K562 (cell line): ENCODE results near the gene TCEANC. TPM values are rescaled to one million over a fixed set of nuclear protein-coding genes. Genes with fewer than 3 reads are reported as not detected.
A peak's percentile ranks its signal among the peaks of the same experiment; 100 is the strongest.

Experiments
- ATAC-seq: fragments of 200-7000 bp; cut with Tn5 transposase; 3 replicates; pipeline ENCODE4 v1.9.1; 2020; ENCODE audit warnings: moderate library complexity
- BruUV-seq: library from RNA; stranded (reverse); fragments of 400-500 nt; replicated peaks from 2 replicates; lab custom pipeline; 2021; lab: Mats Ljungman, UMichigan
- CTCF ChIA-PET: fragments of 300-600 bp; formaldehyde crosslinking; extraction: SDS; loops from one replicate; lab custom pipeline; 2021; ENCODE audit warnings: low intra/inter-chr PET ratio; lab: Yijun Ruan, JAX
- POLR2A ChIA-PET: fragments of 300-600, 350-650 bp; sonication (Branson Sonifier 250); formaldehyde crosslinking; extraction: SDS; loops from one replicate; lab custom pipeline; 2021; ENCODE audit warnings: antibody characterized with exemption, inconsistent platforms; lab: Yijun Ruan, JAX
- DNase-seq, 4 experiments: peaks; one replicate each; pipeline versions ENCODE4 v3.0.0 to v3.0.0-alpha.2; 2011 to 2018; ENCODE audit warnings: low spot score in 3 of 4, mixed read lengths in 3 of 4; ENCODE audit errors: extremely low read depth in 1 of 4
- FAIRE-seq: peaks from 2 replicates; lab custom pipeline; 2011; peaks lifted over from hg19 to GRCh38; lab: Jason Lieb, UNC
- H2AFZ ChIP-seq: 2 replicates; pipeline ENCODE4 v1.6.0; 2011; ENCODE audit warnings: low read depth, low read length, control low read depth, inconsistent platforms
- H3K27ac ChIP-seq: fragments of 200-600 bp; 3 replicates; pipeline ENCODE4 v1.8.0; 2011; ENCODE audit warnings: low read depth, mild to moderate bottlenecking, control low read depth, inconsistent platforms, low read length, moderate library complexity, mixed read lengths; ENCODE audit errors: extremely low read depth
- H3K27me3 ChIP-seq, 2 experiments: fragments of 300-600 bp in 1 of 2; 2 replicates in 1 of 2; 3 replicates in 1 of 2; pipeline versions ENCODE4 v1.6.0 to v1.8.0; 2011; ENCODE audit warnings: inconsistent platforms in 2 of 2, low read length in 2 of 2, mild to moderate bottlenecking in 1 of 2, mixed read lengths in 1 of 2, moderate library complexity in 1 of 2; ENCODE audit not compliant: control insufficient read depth in 2 of 2, insufficient read depth in 2 of 2
- H3K36me3 ChIP-seq: fragments of 300-600 bp; 3 replicates; pipeline ENCODE4 v1.8.0; 2011; ENCODE audit warnings: mild to moderate bottlenecking, low read length, inconsistent platforms; ENCODE audit not compliant: control insufficient read depth, insufficient read depth
- H3K4me1 ChIP-seq, 2 experiments: fragments of 200-600 bp in 1 of 2; replicated peaks in 1 of 2; 2 replicates in 1 of 2; 3 replicates in 1 of 2; pipeline versions ENCODE4 v1.5.1 to v1.8.0; 2011; ENCODE audit warnings: inconsistent platforms in 2 of 2, low read length in 2 of 2, mild to moderate bottlenecking in 1 of 2, mixed read lengths in 1 of 2, moderate library complexity in 1 of 2; ENCODE audit not compliant: control insufficient read depth in 2 of 2, insufficient read depth in 2 of 2
- H3K4me2 ChIP-seq: 2 replicates; pipeline ENCODE4 v1.6.1; 2011; ENCODE audit warnings: low read length, control low read depth, inconsistent platforms, mixed read lengths; ENCODE audit not compliant: insufficient read depth
- H3K4me3 ChIP-seq: fragments of 200-600 bp; sonication (generic), shearing (Covaris generic); 2 replicates; pipeline ENCODE4 v1.5.1; 2016; ENCODE audit warnings: control low read depth, inconsistent platforms
- H3K79me2 ChIP-seq: fragments of 200-600 bp; 3 replicates; pipeline ENCODE4 v1.8.0; 2011; ENCODE audit warnings: low read length, inconsistent platforms; ENCODE audit not compliant: control insufficient read depth, insufficient read depth
- H3K9ac ChIP-seq, 2 experiments: 2 replicates each; pipeline versions ENCODE4 v1.6.0 to v1.6.1; 2011; ENCODE audit warnings: low read depth in 2 of 2, low read length in 2 of 2, control low read depth in 1 of 2, inconsistent platforms in 1 of 2, mild to moderate bottlenecking in 1 of 2, mixed read lengths in 1 of 2; ENCODE audit not compliant: insufficient read depth in 1 of 2
- H3K9me1 ChIP-seq: one replicate; pipeline ENCODE4 v1.6.0; 2011; ENCODE audit warnings: inconsistent platforms, mild to moderate bottlenecking, low read length, moderate library complexity; ENCODE audit not compliant: control insufficient read depth, insufficient read depth
- H3K9me3 ChIP-seq: replicated peaks from 2 replicates; pipeline ENCODE4 v1.5.1; 2011; ENCODE audit warnings: low read depth, low read length, inconsistent platforms; ENCODE audit not compliant: control insufficient read depth, insufficient read depth
- H4K20me1 ChIP-seq: replicated peaks from 2 replicates; pipeline ENCODE4 v1.6.1; 2011; ENCODE audit warnings: low read length, inconsistent platforms, mixed read lengths; ENCODE audit not compliant: control insufficient read depth, insufficient read depth
- ELF1 ChIP-seq: fragments of 200-800 bp; sonication (Bioruptor generic); IDR thresholded peaks from 2 replicates; pipeline ENCODE4 v1.6.1; 2016; ENCODE audit warnings: missing genetic modification characterization, missing compliant biosample characterization
- FOXO4 ChIP-seq: fragments of 450-650 bp; formaldehyde crosslinking; IDR thresholded peaks from 2 replicates; pipeline ENCODE4 v1.4.0; 2020; ENCODE audit warnings: mild to moderate bottlenecking, moderate library complexity
- KDM5B ChIP-seq: fragments of 200-600 bp; sonication (generic); IDR thresholded peaks from 2 replicates; pipeline ENCODE4 v1.6.1; 2012; ENCODE audit warnings: low read depth, mild to moderate bottlenecking, moderate library complexity, low read length, control low read depth, inconsistent platforms; ENCODE audit not compliant: insufficient replicate concordance
- SMAD2 ChIP-seq: fragments of 150-350 bp; IDR thresholded peaks from 2 replicates; pipeline ENCODE4 v1.6.1; 2014; ENCODE audit warnings: low read depth, mild to moderate bottlenecking, low read length
- SPI1 ChIP-seq: IDR thresholded peaks from 2 replicates; pipeline ENCODE4 v1.6.1; 2011; ENCODE audit warnings: low read depth, low read length, control low read depth, borderline replicate concordance
- ZNF124 ChIP-seq: sonication (generic); formaldehyde crosslinking; IDR thresholded peaks from 2 replicates; pipeline ENCODE4 v1.8.1; 2022; ENCODE audit warnings: missing genetic modification reagents
- ZNF830 ChIP-seq: fragments of 250-450 bp; sonication (Bioruptor Pico); IDR thresholded peaks from 2 replicates; pipeline ENCODE4 v1.5.0; 2021; ENCODE audit warnings: mild to moderate bottlenecking
- WGBS: fragments of 100-300 bp; shearing (Covaris generic); methylation state at CpG from one replicate; pipeline ENCODE4 v1.1.6; 2016; ENCODE audit warnings: low coverage, mixed read lengths; ENCODE audit not compliant: insufficient coverage; ENCODE audit errors: missing lambda C conversion rate; 5-methylcytosine and 5-hydroxymethylcytosine counted together
- in situ Hi-C: fragments of 300-500 bp; cut with MboI; formaldehyde crosslinking; loops from 4 replicates; pipeline ENCODE4 v1.15.0; 2018; ENCODE audit warnings: inconsistent platforms, mixed read lengths
- intact Hi-C: fragments of 100-400 bp; cut with micrococcal nuclease; formaldehyde crosslinking; loops from 2 replicates; pipeline ENCODE4 v1.14.2; 2022
- polyA plus RNA-seq, 8 experiments: library from polyadenylated mRNA; depleted of rRNA in 4 of 8; stranded (reverse) in 5 of 8; unstranded in 3 of 8; fragments of >200 nt; fragmentation: Nextera tagmentation in 2 of 8; fragmentation: Illumina TruSeq in 1 of 8; extraction: Ambion mirVana in 2 of 8; extraction: Trizol in 1 of 8; gene quantifications; 2 replicates each; pipeline versions ENCODE4 v1.2.1 to v1.2.3, GENCODE V29; 2011 to 2014; ENCODE audit warnings: inconsistent platforms in 1 of 8, missing spikeins in 1 of 8
- total RNA-seq, 7 experiments: library from RNA; depleted of rRNA in 6 of 7; stranded (reverse); fragments of >200 nt in 6 of 7; fragmentation: Illumina TruSeq in 2 of 7; extraction: Trizol in 2 of 7; gene quantifications; 2 replicates each; pipeline versions ENCODE4 v1.2.1 to v1.2.3, GENCODE V29; 2011 to 2021; ENCODE audit warnings: low replicate concordance in 1 of 7
- TF ChIP-seq, protein P1 (sequence below), 3 experiments: IDR thresholded peaks in 2 of 3; conservative IDR thresholded peaks in 1 of 3; 2 replicates each; pipeline ENCODE4 v1.5.1; 2011 to 2012; ENCODE audit warnings: low read length in 3 of 3, mild to moderate bottlenecking in 3 of 3, control low read depth in 2 of 3, improper control_type of control experiment in 1 of 3, inconsistent platforms in 1 of 3, low read depth in 1 of 3, mixed read lengths in 1 of 3, moderate library complexity in 1 of 3; ENCODE audit not compliant: insufficient read depth in 2 of 3

The TCEANC gene
- total and polyA plus RNA-seq, 9 of the 15 experiments (the other 6 are each of a cell fraction or from before 2014, with no cell fraction given) = 1.2 to 2.8 (median 2.0) TPM

- TF ChIP-seq ELF1 (tag) = no peak
- TF ChIP-seq ZNF124 (CRISPR knock-in tag) = no peak
- TF ChIP-seq, protein P1, sequence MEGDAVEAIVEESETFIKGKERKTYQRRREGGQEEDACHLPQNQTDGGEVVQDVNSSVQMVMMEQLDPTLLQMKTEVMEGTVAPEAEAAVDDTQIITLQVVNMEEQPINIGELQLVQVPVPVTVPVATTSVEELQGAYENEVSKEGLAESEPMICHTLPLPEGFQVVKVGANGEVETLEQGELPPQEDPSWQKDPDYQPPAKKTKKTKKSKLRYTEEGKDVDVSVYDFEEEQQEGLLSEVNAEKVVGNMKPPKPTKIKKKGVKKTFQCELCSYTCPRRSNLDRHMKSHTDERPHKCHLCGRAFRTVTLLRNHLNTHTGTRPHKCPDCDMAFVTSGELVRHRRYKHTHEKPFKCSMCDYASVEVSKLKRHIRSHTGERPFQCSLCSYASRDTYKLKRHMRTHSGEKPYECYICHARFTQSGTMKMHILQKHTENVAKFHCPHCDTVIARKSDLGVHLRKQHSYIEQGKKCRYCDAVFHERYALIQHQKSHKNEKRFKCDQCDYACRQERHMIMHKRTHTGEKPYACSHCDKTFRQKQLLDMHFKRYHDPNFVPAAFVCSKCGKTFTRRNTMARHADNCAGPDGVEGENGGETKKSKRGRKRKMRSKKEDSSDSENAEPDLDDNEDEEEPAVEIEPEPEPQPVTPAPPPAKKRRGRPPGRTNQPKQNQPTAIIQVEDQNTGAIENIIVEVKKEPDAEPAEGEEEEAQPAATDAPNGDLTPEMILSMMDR (IDR thresholded peaks at IDR 0.05 in 2 of 3, conservative IDR thresholded peaks at IDR 0.05 in 1 of 3; ENCODE audit: insufficient read depth in 2 of 3, low read depth in 1 of 3, low read length in 3 of 3) = no peak
- no peak for TF ChIP-seq FOXO4
- no peak for TF ChIP-seq ZNF830
- no peak for TF ChIP-seq KDM5B
- TF ChIP-seq, all 486 proteins: peak for 0
Measured at GRCh38 chrX:13697455-13697854, 44.5 kb downstream of the TCEANC start (continued).

- FAIRE-seq (no peak), DNase-seq (no peak), ATAC-seq (no peak)
- ChIA-PET POLR2A (interaction anchor here (0.6 to 2.1 kb wide), 5 partner anchors 10 to 290 kb away, joined by 3 to 6 read pairs (median 3); partner anchors contain the start of gene RAB9A), CTCF (no interaction called here)
- in situ Hi-C loops = no loop called here
- 25% methylated on average over 1 of the region's 1 CpG for WGBS
- peaks cover 95% of the 10 kb centered on the region for H3K79me2 ChIP-seq
- H3K4me3 ChIP-seq = no peak overlapping the region
- H3K9ac ChIP-seq = no peak overlapping the region
- TF ChIP-seq SMAD2 = no peak
- 0 out of 2 replicates have a peak, but pooled peaks have one; percentile 14 for TF ChIP-seq SPI1
- no peaks in the 10 kb centered on the region for H3K9me1 ChIP-seq
- no peak overlapping the region for H3K4me2 ChIP-seq
- no peaks in the 10 kb centered on the region for H3K9me3 ChIP-seq
- H4K20me1 ChIP-seq = peaks cover 20% of the 10 kb centered on the region; the same call in 1 of the 2 replicates
- no peaks in the 10 kb centered on the region for H3K27me3 ChIP-seq
- no peak overlapping the region for H2AFZ ChIP-seq
- peaks cover 4 to 47% of the 10 kb centered on the region in 2 experiments for H3K4me1 ChIP-seq
- intact Hi-C loops = loop anchor here (5.0 kb wide), 1 partner anchor 34 kb away; the partner anchor contains the start of genes OFD1 and TRAPPC2
- H3K36me3 ChIP-seq = peaks cover 20% of the 10 kb centered on the region; the same call in 1 of the 3 replicates
- H3K27ac ChIP-seq = peak overlapping the region; percentile 39; the same call in 1 of the 3 replicates
- no TSS peak for BruUV-seq
Measured at GRCh38 chrX:13697976-13698375, 45.0 kb downstream of the TCEANC start.
